ENCODE results near the gene ZNF579.
"Not testable (repeated sequence)": the region's sequence is repeated elsewhere in the genome, so short reads cannot be mapped to it uniquely, and the experiment has no call there.

ZNF579 gene

DNA sequence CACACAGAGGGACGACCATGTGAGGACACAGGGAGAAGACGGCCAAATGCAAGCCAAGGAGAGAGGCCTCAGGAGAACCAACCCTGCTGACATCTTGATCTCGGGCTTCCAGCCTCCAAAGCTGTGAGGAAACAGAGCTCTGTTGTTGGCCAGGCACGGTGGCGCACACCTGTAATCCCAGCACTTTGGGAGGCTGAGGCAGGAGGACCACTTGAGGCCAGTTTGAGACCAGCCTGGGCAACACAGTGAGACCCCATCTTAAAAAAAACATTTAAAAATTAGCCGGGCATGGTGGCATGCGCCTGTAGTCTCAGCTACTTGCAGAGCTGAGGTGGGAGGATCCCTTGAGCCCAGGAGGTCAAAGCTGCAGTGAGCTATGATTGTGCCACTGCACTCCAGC is 46.4 kb downstream of the ZNF579 start:
- DNase-seq (ENCODE audit: low spot score in 2 of 2); ATAC-seq; H3K4me3 Mint-ChIP-seq; H3K9me3 Mint-ChIP-seq; H3K36me3 Mint-ChIP-seq; H3K4me1 Mint-ChIP-seq; H3K27ac Mint-ChIP-seq: not testable (repeated sequence)

DNA sequence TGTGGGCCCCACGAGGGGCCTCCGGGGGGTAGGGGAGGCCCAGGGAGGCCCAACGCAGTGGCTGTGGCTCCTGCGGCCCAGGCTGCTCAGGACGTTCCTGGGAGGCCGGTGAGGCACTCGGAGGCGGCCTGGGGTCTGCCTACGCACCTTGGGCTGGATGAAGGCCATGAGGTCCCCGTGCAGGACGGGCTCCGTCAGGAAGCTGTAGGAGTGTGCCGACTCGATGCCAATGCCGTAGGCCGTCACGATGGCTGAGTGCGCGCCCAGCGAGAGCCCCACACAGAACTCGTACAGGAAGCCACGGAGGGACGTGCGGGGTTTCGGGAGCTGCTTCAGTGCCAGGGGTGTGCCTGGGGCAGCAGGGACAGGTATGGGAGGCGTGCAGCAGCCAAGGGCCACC is 49.7 kb downstream of the ZNF579 start:
- Mint-ChIP-seq H3K9me3 (no peaks in the 10 kb centered on the region), H3K36me3 (no peaks in the 10 kb centered on the region), H3K4me3 (no peak overlapping the region), H3K4me1 (no peaks in the 10 kb centered on the region), H3K27ac (no peak overlapping the region)
- no peak for DNase-seq (ENCODE audit: low spot score in 2 of 2)
- ATAC-seq, result no peak

DNA sequence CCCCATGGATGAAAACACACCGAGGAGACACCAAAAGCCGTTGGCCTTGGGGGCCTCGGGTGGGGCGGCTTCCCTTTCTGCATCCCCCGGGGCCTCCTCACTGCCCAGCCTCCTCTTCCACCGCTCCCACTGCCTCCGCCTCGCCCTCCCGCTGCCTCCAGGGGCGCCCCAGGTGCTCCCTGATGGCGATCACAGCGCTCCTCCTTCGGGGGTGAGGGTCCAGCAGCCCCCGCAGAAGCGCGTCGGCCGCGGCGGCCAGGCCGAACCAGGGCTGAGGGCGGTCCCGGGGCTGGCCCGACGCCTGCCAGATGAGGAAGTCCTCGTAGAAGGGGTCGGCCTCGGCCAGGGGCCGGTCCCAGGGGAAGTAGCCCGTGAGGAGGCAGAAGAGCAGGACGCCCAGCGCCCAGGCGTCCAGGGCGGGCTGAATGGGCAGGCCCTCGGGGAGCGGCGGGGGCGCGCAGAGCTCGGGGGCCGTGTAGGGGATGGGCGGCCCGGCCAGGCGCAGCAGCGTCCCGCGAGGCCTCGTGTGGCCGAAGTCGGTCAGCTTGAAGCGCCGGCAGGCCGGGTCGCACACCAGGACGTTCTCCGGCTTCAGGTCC is 50.9 kb downstream of the ZNF579 start:
- Mint-ChIP-seq H3K27ac (no peak overlapping the region), H3K4me3 (no peak overlapping the region), H3K4me1 (no peaks in the 10 kb centered on the region), H3K36me3 (no peaks in the 10 kb centered on the region), H3K9me3 (no peaks in the 10 kb centered on the region)
- DNase-seq (ENCODE audit: low spot score in 2 of 2) (no peak), ATAC-seq (no peak)

DNA sequence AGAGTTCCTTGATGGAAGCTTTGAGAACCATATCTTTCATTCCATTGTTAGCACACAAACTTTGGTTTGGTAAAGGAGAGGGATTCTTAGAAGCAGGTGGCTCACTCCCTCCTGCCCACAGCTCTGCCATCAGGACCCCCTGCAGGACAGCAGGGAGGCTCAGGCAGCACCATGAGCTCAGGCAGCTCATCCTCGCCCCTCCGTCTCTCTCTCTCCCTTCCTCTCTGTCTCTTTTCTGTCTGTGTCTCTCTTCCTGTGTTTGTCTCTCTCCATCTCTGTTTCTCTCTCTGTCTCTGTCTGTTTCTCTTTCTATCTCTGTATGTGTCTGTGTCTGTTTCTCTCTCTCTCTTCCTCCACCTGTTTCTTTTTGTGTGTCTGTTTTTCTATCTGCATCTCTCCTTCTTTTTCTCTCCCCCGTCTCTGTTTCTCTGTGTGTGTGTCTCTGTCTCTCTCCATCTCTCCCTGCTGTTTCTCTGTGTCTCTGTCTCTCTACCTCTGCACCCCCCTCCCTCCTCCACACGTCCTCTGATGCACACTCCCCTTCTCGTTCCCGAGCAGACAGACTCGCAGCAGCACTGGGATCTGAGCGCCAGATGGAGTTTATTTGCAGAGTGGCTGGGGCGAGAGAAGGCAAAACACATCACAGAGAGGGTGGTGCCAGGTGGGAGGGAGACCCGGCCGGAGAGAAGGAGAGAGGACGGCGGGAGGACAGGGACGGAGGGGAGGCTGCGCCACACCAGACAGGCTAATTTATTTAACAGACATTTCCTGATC is 52.4 kb downstream of the ZNF579 start:
- ATAC-seq (no peak), DNase-seq (ENCODE audit: low spot score in 2 of 2) (no peak)
- no peaks in the 10 kb centered on the region for H3K9me3 Mint-ChIP-seq
- no peaks in the 10 kb centered on the region for H3K36me3 Mint-ChIP-seq
- H3K4me3 Mint-ChIP-seq, result no peak overlapping the region
- H3K4me1 Mint-ChIP-seq, result no peaks in the 10 kb centered on the region
- no peak overlapping the region for H3K27ac Mint-ChIP-seq

DNA sequence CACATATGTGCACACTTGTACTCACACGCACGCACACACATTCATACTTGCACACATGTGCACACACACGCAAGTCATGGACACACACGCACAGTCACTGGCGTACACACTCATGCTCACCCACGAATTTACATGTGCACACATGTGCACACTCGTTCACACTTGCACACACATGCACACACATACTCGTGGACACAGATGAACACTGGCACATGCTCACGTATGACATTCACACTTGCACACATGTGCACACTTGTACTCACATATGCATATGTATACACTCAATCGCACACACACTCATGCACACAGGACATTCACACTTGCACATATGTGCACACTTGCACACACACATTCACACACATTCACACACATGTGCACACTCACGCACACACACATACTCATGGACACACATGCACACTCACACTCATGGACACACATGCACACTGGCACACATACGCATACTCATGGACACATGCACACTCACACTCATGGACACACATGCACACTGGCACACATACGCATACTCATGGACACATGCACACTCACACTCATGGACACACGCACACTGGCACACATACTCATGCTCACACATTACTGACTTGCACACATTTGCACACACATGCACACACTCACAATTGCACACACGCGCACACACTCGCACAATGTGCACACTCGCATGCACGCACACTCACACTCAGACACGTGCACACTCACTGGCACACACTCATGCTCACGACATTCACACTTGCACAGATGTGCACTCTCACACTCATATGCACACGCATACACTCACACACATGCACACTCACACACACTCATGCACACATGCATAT is 53.2 kb downstream of the ZNF579 start:
- Mint-ChIP-seq H3K9me3 (no peaks in the 10 kb centered on the region), H3K36me3 (no peaks in the 10 kb centered on the region), H3K4me1 (no peaks in the 10 kb centered on the region), H3K27ac (no peak overlapping the region), H3K4me3 (no peak overlapping the region)
- DNase-seq (ENCODE audit: low spot score in 2 of 2) (no peak), ATAC-seq (no peak)

All from stimulated activated effector memory CD8-positive, alpha-beta T cell treated with anti-CD3 and anti-CD28 coated beads, Interleukin-12 subunit alpha, Interleukin-12 subunit beta, amount 100 ng/mL, for 72 hours (primary cell).